PC-3 (cell line): Measurements from ENCODE around the gene PODN.

ENCODE experiments used
- EZH2 ChIP-seq: fragments of 300-600 bp; sonication (generic); IDR thresholded peaks from one replicate; pipeline ENCODE4 v1.6.1; 2017; ENCODE audit warnings: antibody characterized with exemption, mild to moderate bottlenecking, low read length; ENCODE audit not compliant: unreplicated experiment
- EZH2phosphoT487 ChIP-seq: fragments of 300-600 bp; sonication (generic); IDR thresholded peaks from 2 replicates; pipeline ENCODE4 v1.6.1; 2018; ENCODE audit warnings: mild to moderate bottlenecking, antibody characterized with exemption, low read length, borderline replicate concordance
- TF ChIP-seq, protein P1 (sequence below): fragments of 300-600 bp; sonication (generic); conservative IDR thresholded peaks from 2 replicates; pipeline ENCODE4 v1.5.1; 2017; ENCODE audit warnings: antibody characterized with exemption, low read depth, mild to moderate bottlenecking, low read length

DNA sequence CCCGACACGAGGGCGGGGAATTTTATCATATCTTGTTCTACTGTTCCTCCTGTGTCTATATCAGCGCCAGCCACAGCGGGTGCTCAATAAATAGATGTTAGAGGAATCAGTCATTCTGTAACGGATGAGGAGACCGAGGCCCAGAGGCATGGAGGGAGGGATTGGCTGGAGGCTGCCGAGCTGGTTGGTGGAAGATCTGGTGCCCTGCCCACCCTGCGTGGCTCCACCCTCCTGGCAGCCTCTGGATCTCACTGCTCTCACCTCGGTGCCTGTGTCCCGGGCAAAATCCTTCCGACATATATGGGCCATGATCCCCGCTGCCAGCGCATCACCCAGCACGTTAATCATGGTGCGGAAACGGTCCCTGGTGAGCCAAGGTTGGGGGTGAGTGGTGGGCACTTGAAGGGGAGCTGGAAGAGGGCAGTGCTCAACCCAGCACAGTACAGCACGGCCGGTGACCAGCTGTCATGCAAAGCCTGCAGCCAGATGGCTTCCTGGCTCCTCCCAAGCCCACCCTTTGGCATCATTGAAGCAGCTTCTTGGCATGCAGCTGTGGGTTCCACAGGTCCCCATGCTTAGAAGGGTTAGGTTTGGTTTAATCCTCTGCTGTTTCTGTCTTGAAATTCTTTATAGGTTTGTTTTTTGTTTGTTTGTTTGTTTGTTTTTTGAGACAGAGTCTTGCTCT, 26.7 kb downstream of the PODN start:
- TF ChIP-seq, protein P1, sequence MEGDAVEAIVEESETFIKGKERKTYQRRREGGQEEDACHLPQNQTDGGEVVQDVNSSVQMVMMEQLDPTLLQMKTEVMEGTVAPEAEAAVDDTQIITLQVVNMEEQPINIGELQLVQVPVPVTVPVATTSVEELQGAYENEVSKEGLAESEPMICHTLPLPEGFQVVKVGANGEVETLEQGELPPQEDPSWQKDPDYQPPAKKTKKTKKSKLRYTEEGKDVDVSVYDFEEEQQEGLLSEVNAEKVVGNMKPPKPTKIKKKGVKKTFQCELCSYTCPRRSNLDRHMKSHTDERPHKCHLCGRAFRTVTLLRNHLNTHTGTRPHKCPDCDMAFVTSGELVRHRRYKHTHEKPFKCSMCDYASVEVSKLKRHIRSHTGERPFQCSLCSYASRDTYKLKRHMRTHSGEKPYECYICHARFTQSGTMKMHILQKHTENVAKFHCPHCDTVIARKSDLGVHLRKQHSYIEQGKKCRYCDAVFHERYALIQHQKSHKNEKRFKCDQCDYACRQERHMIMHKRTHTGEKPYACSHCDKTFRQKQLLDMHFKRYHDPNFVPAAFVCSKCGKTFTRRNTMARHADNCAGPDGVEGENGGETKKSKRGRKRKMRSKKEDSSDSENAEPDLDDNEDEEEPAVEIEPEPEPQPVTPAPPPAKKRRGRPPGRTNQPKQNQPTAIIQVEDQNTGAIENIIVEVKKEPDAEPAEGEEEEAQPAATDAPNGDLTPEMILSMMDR = no peak
- TF ChIP-seq EZH2phosphoT487 (no peak), EZH2 (no peak)
